ENCODE results near the gene HOMER1. TPM values are rescaled to one million over a fixed set of nuclear protein-coding genes. Genes with fewer than 3 reads are reported as not detected.

The HOMER1 gene
- polyA plus RNA-seq, 3 donors: 0.03 to 0.62 (median 0.04) TPM

GRCh38 chr5:79486116-79486515, 27.8 kb downstream of the HOMER1 start:
- Mint-ChIP-seq H3K36me3 (no peaks in the 10 kb centered on the region), H3K27ac (no peak overlapping the region)
- intact Hi-C loops (cut with micrococcal nuclease): no loop called here

GRCh38 chr5:79484731-79485130, 29.2 kb downstream of the HOMER1 start:
- no peaks in the 10 kb centered on the region for H3K36me3 ChIP-seq (replicated peaks in 1 of 2; ENCODE audit: control insufficient read depth in 1 of 2, insufficient read depth in 2 of 2, low read length in 2 of 2)
- H3K4me2 ChIP-seq (replicated peaks; ENCODE audit: extremely low read depth, low read length, poor library complexity, severe bottlenecking): no peak overlapping the region
- H3K36me3 Mint-ChIP-seq: no peaks in the 10 kb centered on the region
- H3K4me1 ChIP-seq (ENCODE audit: control insufficient read depth in 1 of 2, insufficient read depth in 2 of 2, low read length in 2 of 2): no peaks in the 10 kb centered on the region
- no peaks in the 10 kb centered on the region for H3K79me2 ChIP-seq (ENCODE audit: insufficient read depth, low read length)
- no peak for DNase-seq
- no peak overlapping the region for H3K4me3 Mint-ChIP-seq
- no peak overlapping the region for H3K27ac Mint-ChIP-seq
- intact Hi-C loops (cut with micrococcal nuclease): no loop called here
- peaks cover 0 to 4% (median 0%) of the 10 kb centered on the region in 7 donors for H3K9me3 Mint-ChIP-seq
- H3K9me3 ChIP-seq (replicated peaks in 1 of 2; ENCODE audit: control insufficient read depth in 1 of 2, insufficient read depth in 1 of 2, low read length in 2 of 2): no peaks in the 10 kb centered on the region
- no peak overlapping the region for H3K9ac ChIP-seq (ENCODE audit: insufficient read depth, low read length, poor library complexity, severe bottlenecking)
- no peak for TF ChIP-seq CTCF (IDR thresholded peaks at IDR 0.05)
- WGBS (ENCODE audit: insufficient coverage): no CpG with 5 or more reads among the region's 1 CpG
- H2AFZ ChIP-seq (ENCODE audit: insufficient read depth, low read depth, low read length, poor library complexity, severe bottlenecking): no peak overlapping the region
- H3K4me1 Mint-ChIP-seq: no peaks in the 10 kb centered on the region
- H3K27me3 ChIP-seq (ENCODE audit: control insufficient read depth in 2 of 2, insufficient read depth in 2 of 2, low read length in 2 of 2): peaks cover 0 to 8% of the 10 kb centered on the region in 2 donors
- H3K27me3 Mint-ChIP-seq (ENCODE audit: low read depth in 3 of 3): peaks cover 0 to 23% (median 4%) of the 10 kb centered on the region in 3 donors
- H3K27ac ChIP-seq (ENCODE audit: low read depth in 1 of 2, low read length in 2 of 2): no peak overlapping the region
- no peaks in the 10 kb centered on the region for H4K20me1 ChIP-seq (ENCODE audit: insufficient read depth, low read length)
- no peak overlapping the region for H3K4me3 ChIP-seq (replicated peaks in 1 of 3; ENCODE audit: low read depth in 2 of 3, low read length in 3 of 3)

More at GRCh38 chr5:79486116-79486515, 27.8 kb downstream of the HOMER1 start:
- Histone ChIP-seq H3K4me1 (ENCODE audit: control insufficient read depth in 1 of 2, insufficient read depth in 2 of 2, low read length in 2 of 2) (no peaks in the 10 kb centered on the region), H3K36me3 (replicated peaks in 1 of 2; ENCODE audit: control insufficient read depth in 1 of 2, insufficient read depth in 2 of 2, low read length in 2 of 2) (no peaks in the 10 kb centered on the region), H3K27me3 (ENCODE audit: control insufficient read depth in 2 of 2, insufficient read depth in 2 of 2, low read length in 2 of 2) (peaks cover 0 to 10% of the 10 kb centered on the region in 2 donors), H3K9ac (ENCODE audit: insufficient read depth, low read length, poor library complexity, severe bottlenecking) (no peak overlapping the region), H3K4me3 (replicated peaks in 1 of 3; ENCODE audit: low read depth in 2 of 3, low read length in 3 of 3) (no peak overlapping the region), H2AFZ (ENCODE audit: insufficient read depth, low read depth, low read length, poor library complexity, severe bottlenecking) (no peak overlapping the region), H3K79me2 (ENCODE audit: insufficient read depth, low read length) (no peaks in the 10 kb centered on the region), H3K27ac (ENCODE audit: low read depth in 1 of 2, low read length in 2 of 2) (no peak overlapping the region), H4K20me1 (ENCODE audit: insufficient read depth, low read length) (no peaks in the 10 kb centered on the region), H3K4me2 (replicated peaks; ENCODE audit: extremely low read depth, low read length, poor library complexity, severe bottlenecking) (no peak overlapping the region), H3K9me3 (replicated peaks in 1 of 2; ENCODE audit: control insufficient read depth in 1 of 2, insufficient read depth in 1 of 2, low read length in 2 of 2) (no peaks in the 10 kb centered on the region)
- 80% methylated on average over 1 of the region's 2 CpGs for WGBS (ENCODE audit: insufficient coverage)
- peaks cover 0 to 20% (median 3%) of the 10 kb centered on the region in 3 donors for H3K27me3 Mint-ChIP-seq (ENCODE audit: low read depth in 3 of 3)
- peaks cover 0 to 4% (median 0%) of the 10 kb centered on the region in 7 donors for H3K9me3 Mint-ChIP-seq
- no peaks in the 10 kb centered on the region for H3K4me1 Mint-ChIP-seq
- DNase-seq: no peak
- TF ChIP-seq CTCF (IDR thresholded peaks at IDR 0.05): no peak
- no peak overlapping the region for H3K4me3 Mint-ChIP-seq

All from CD14-positive monocyte (primary cell).